Activated CD4-positive, CD25-positive, alpha-beta regulatory T cell treated with anti-CD3 and anti-CD28 coated beads, Interleukin-2, amount 50 U/mL, for 72 hours (primary cell): Measurements from ENCODE around the gene RASAL3.

Experiments used
- DNase-seq: peaks from one replicate; pipeline ENCODE4 v3.0.0; 2021

Gene RASAL3

DNA sequence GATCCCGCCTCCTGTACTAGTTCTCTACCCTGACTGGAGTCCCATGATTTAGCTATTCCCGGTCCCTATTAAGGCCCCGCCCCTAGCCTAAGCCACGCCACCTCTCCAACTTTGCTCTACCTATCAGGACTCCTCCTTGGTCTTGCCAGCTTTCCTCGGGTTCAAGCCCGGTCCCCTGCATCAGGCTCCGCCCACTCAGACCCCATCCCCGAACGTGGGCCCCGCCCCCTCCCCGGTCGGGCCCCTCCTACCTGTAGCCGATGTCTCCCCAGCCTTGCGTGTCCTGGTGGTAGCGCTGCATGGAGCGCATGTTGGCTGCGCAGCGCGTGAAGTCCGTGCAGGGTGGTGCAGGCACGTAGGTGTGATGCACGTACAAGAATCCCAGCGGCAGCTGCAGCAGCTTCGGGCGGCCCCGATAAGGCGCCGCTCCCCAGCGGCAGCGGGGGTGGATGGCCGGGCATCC, 7.3 kb upstream of the RASAL3 start:
- DNase-seq: peak; percentile 18

DNA sequence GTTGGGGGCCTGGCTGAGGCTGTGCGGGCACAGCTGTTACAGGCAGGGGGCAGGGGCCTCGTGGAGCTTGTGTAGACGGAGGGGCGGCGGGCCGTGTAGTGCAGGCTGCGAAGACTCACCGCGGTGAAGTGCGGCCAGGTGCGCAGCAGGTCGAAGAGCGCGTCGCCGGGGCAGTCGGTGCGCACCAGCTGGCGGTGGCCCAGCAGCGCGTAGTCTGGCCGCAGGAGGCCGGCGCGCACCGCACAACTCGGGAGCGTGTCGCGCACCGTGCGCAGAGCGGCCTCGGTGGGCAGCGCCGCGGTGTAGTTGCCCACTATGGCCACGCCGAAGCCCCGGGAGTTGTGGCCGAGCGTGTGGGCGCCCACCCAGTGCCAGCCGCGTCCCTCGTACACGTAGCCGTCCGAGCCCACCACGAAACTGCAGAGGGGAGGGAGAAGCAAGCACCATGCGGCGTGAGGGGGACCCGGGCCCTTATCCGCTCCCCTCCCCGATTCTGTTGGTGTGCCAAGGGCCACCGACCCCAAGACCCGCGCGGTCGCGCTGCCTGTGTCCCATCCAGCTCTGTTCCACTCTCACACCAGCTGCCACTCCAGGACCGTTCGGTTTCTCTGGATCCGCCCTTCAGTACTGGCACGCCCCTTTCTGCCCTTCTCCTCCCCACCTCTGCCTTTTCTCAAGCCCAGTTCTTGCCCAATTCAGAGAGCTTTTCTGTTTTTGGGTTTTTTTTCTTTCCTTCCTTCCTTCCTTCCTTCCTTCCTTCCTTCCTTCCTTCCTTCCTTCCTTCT, 5.4 kb upstream of the RASAL3 start:
- no peak for DNase-seq

DNA sequence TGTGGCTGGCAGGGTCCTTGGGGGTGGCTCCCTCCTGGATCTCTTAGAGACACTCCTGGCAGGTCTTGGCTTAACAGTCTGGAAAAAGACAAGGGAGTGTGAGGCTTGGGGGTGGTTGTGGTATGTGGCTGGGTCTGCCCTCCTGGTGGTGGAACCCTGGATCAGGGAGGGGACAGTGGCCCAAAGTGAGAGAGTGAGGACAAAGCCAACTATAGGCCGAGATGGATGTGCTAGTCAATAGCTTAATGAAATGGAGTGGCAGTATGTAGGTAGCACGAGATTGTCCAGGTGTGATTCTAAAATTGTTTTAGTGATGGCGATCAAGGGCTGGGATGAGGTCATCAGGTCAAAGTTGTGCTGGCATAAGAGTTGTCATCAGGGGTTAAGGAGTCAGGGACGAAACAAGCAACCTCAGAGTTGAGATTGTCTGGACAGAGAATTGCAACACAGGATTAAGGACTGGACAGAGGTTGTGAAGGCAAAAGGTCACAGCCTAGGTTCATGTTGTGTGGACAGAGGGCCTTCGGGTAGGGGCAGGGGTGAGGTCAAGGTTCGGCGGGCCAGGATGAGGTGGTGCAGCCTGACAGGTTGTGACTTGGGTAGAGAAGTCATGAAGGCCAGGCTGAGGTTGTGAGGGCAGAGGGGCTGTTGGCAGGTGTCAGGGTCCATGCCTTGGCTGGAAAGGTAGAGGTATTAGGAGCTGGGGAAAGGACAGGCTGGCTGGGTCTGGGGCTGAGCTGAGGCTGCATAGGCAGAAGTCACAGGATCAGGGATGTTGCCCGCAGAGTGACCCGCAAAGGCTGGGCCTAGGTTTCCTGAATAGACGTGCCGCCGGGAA, 4.5 kb upstream of the RASAL3 start:
- no peak for DNase-seq

DNA sequence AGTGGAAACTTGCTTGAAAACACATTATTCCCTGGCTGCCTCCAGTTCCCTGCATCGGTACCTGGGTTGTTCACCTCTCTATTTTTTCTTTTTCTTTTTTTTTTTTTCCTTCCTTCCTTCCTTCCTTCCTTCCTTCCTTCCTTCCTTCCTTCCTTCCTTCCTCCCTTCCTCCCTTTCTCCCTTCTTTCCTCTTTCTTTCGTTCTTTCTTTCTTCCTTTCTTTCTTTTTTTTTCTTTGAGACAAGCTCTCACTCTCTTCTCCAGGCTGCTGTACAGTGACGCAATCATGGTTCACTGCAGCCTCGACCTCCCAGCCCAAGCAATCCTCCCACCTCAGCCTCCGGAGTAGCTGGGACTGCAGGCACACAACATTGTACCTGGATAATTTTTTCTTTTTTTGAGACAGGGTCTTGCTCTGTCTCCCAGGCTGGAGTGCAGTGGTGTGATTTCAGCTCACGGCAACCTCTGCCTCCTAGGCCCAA, 3.4 kb upstream of the RASAL3 start:
- no peak for DNase-seq

DNA sequence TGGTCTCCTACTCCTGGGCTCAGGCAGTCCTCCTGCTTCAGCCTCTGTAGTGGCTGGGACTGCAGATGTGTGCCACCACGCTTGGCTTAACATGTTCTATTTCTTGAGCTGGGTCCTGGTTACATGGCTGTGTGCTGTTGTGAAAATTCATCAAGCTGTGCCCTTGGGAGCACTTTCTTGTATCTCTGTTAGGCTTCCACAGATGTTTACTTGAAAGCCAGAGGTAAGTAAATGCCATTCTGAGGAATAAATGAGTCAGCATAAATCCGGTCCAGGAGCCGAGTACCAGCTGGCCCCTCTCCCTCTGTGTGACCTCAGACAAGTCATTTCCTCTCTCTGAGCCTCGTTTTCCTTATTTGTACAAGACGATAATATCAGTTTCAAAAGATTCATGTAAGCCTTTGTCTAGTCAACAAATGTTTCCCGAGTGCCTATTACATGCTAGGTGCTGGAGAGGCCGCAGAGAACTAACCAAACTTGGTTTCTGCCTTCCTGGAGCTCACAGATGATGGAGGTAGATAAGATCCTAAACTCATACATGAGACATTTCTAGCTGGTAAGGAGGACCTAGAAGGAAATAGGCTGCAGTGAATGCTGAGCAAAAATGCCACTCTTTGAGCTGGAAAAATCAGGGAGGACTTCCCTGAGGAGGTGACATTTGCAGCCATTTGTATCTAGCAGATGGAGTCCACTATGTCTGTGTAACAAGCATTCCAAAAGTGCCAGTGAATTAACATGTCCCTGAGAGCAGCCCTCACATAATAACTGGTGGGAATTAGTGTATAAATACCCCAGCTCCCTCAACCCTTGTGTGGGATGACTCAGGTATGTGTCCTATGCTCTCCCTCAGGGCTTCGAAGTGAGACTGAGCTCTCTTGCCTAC, 2.7 kb upstream of the RASAL3 start:
- DNase-seq: no peak

DNA sequence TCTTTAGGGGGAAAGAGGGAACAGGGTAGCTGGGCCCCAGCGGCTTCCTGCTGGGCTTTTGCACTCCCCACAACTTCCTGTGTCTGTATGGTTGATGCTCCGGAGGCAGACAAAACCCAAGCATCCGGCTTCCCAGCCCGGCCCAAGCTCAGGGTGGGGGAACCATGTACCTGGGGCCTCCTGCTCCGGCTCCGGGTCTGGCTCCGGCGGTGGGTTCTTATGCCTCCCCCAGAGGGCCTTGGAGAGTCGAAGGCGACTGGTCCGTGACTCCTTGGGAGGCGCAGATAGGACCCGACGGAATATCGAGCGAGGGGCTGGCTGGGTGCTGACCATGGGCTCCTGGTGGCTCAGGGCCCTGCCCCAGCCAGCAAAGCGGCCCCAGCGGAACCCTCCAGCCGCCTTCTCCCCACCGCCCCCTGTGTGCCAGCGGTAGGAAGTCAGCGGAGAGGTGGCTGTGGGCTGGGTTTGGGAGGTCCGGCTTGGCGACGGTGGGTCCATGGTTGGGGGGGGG, 428 bp downstream of the RASAL3 start:
- DNase-seq: peak; percentile 74

DNA sequence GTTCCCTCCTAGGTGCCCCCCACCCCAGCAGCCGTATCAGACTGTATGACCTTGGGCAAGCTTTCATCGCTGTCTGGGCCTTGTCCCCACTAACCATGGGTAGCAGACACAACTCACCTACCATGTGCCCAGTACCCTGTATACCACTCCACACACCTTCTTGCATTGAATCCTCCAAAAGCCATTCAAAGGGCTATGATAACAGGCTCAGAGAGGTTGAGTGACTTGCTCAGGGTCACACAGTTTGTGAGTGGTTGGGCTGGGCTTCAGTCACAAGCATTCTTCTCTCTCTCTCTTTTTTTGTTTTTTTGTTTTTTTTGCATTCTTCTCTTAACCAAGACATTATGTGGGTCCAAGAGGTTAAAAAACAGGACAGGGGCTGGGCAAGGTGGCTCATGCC, 2.6 kb downstream of the RASAL3 start:
- no peak for DNase-seq

DNA sequence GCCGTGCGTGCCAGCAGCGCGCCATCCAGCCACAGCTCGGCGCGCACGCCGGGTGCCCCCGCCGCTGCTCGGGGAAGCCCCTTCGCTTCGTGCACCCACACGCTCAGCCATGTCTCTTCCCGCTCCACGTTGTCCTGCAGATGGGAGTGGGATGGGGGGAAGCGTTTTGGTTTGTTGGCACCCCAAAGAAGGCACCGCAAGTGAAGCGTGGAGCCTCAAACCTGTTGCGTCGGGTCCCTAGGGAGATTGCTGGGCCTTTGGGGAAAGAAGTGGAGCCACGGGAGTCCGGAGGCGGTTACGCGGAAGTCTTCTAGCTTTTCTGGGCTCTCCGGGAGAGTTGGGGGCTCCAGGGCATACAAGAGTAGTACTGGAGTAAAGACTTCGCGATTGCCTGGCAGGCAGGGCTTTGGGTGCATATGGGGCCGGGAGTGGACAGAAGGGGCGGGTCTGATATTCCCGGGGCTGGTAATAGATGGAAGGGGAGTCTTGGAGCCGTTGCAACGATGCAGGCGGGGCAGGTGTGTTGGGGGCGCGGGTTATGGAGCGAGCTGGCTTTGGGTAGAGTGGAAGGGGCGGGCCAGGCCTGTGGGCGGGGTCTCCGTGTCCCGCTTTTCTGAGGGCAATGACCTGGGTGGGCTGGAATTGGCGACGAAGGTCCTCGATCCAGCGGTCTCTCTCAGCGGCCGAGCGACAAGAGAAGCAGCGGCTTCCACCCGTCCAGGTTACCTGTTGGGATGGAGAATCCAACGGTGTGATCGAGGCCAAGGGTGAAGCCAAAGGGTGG, 6.5 kb downstream of the RASAL3 start:
- DNase-seq: no peak

DNA sequence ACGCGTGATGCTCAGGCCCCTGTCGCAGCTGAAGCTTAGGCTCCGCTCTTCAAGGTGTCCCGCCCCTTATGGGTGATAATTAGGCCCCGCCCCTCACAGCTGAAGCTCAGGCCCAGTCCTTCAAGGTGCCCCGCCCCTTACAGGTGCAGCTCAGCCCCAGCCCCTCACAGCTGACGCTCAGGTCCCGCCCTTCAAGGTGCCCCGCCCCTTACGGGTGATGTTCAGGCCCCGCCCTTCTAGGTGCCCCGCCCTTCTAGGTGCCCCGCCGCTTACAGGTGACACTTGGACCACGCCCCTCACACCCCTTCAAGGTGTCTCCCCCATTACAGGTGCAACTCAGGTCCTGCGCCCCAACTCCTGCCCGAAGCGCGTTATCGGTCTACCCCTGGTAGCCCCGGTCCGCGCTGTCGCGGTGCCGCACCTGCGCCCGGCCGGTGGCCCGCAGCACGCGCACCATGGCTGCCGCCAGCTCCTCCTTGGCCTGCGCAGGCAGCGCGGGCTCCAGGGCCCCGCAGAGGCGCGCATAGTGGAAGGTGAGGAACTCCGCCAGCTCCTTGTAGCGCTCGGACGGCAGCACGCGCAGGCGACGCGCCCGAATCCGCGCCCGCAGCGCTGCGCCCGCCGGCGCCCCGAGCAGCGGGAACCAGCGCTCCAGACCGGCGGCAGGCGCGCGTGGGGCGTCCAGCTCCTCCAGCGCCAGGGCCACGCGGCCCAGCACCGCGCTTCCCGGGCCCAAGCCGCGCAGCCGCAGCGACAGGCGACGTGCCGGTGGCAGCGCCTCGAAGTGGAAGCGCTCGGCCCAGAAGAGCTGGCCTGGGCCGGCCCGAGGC, 7.3 kb downstream of the RASAL3 start:
- DNase-seq: no peak

DNA sequence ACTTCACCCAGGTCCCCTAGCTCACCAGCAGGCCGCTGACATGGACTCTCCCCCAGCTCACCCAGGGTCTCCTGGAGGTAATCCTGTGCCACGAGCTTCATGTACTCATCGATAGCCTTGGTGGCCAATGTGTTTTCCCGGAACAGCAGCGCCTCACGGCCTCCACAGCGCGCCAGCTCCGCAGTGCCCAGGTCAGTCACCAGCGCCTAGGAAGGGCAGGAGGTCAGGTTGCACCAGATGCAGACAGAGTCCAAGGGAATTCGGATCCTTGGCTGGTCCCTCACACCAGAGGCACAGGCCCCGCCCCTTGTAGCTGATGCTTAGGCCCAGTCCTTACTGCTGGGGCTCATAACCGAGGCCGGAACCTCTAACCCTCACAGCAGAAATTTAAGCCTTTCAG, 7.9 kb downstream of the RASAL3 start:
- no peak for DNase-seq

DNA sequence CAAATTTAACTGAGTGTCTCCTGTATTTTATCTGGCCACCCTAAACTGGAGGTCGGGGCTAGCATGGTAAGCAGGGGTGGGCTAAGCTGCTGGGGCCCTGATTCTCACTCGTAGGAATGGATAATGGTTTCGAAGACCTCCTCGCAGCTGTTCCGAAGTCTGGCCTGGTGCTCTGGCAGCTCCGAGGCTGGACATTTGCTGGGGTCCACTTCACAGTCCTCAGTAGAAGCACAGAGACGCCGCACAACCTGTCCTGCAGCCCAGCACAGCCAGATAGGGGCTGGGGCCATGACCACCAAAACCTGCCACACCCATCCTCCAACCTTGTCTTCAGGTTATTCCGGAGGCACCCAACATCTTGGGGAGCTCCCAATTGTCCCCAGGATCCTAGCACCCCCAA, 8.3 kb downstream of the RASAL3 start:
- DNase-seq: no peak

DNA sequence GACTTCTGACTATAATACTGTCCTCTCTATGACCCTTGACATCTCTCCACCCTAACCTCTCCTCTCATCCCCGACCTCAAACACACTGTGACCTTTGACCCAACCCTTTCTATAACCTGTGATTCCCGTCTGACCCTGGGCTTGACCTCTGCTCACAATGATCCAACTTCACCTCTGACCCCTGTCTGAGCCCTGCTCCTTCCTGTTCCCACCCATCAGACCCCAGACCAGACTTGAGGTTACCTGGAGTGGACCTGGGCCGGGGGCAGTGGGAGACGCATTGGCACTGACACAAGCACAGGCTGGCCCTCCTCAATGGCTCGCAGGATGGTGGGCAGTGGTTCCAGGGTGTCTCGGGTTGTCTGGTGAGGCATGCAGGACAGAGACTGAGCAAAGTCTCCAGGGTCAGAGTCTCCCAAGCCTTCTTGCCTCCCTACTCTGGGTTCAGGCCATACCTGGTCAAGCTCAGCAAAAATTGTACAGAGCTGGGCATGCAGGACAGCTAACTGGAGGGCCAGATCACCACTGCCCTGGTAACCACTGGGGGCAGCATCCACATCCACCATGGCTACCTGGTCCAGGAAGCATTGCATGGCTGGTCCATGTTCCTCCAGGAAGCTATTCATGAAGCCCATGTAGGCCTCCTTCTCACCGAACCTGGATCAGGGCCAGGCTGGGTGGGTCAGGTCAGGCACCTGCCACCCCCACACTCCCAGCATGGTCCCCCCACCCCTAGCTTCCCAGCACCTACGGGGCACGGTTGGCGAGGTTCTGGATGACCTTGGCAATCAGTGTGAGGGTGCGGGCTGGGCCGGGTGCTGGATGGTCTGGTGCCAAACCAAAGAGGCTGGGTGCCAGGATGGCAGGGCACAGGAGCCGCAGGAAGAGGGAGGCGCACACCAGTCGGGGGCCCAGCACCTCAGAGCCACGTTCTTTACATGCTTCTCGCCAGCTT, 10.2 kb downstream of the RASAL3 start:
- DNase-seq: no peak

DNA sequence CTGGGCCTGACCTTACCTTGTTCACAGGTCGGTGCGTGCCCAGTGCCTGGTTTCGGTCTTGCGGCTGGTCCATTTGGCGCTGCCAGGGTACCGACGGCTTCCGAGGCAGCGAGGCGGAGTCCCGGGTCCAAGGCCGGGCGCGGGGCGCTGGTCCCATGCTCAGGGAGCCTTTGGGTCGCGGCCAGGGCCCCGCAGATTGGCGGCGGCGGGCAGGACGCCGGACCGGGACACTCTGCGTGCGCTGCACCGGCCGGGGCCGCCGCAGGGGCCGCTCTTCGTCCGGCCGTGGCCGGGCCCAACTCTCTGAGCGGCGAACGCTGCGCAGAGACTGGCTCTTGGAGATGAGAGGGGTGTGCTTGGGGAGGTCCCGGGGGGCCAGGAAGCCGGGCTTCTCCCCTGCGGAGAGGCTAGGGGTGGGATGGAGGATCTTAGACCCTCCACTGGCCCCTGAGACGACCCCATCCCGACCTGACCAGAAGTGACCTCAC, 11.2 kb downstream of the RASAL3 start:
- no peak for DNase-seq

DNA sequence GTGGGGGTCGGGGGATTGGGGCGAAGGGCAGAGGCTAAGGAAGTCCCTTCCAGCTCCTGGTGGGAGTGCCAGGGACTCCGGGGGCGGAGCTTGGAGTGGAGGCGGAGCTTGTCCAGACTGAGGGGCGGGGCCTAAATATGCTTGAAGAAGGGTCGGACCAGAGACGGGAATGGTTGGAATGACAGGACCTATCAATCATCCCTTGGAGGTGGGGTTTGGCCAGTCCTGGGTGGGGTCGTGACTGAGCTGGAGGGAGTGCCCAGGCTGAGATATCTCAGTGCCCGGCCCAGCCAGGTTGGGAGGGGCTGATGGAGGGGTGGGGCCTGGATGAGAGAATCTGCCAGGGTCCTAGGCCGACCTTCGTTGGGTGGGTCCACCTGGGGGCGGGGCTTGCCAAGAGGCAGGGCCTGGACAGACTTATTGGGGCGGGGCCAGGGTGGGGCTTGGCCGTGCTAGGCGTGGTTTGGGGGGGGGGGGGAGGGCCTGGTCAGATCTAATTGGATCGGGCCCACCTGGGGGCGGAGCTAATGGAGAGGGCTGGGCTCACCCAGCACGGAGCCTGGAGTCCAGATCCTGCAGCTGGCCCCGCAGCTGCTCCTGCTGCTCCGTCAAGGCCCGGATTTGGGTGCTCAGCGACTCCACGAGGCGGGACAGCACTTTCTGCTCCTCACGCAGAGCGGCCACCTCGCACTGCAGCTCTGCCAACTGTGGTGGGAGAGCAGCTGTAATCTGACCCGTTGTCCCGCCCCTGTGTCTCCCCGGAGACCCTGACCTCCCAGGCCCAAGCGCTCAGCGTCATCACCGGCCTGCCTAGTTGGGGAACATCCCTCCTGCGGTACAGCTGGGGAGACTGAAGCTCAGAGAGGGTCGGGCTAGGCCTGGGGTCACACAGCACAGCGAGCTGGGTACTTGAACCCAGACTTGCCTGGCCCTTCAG, 12.0 kb downstream of the RASAL3 start:
- DNase-seq: no peak

DNA sequence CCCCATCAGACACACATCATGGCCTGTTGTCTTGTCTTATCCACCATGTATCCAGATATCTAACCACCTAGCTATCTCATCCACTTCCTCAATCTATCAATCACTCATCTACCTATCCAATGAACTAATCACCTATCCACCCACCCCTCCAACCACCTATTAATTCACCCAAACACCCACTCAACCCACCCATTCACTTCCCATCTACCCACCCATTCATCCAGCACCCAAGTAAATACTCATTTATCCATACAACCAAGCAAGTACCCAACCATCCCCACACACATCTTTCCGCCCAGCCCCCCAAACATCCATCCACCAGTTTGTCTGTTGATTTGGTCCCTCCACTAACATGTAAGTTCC, 13.8 kb downstream of the RASAL3 start:
- no peak for DNase-seq

DNA sequence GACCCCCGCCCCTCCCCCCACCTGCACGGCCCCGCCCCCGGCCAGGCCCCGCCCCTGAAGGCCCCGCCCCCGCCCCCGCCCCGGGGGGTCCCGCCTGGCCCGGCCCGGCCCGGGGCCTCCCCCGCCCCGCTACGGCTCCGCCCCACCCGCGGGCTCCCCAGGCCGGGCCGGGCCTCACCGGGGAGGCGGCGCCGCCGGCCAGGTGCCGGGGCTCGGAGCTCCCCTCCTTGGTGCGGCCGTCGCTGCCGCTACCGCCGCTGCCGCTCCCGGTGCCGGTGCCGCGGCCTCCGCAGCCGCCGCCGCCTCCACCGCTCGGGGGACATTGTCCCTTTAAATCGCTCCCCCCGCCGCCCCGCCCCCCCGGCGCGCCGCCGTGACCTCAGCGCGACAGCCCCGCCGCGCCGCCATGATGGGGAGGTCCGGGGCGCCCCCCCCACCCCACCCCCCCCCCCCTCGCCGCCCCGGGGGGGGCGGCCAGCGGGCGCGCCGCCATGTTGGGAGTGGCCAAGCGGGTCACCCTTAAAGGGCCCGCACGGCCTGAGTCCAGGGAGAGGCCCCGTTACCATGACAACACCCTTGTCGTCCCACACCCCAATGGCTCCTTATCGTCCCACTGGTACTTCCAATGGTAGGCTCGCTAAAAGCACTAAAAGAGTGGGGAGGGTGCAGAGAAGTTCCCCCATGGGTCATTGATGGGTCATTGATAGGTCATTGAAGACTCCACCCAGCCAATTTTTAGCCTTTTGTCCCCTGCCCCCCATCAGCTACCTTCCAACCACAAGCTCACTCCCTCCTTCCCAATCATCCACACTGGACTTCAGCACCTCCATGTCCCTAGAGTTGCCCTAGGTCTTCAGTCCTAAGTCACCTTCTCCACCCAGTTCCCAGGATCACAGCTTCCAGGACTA, 14.5 kb downstream of the RASAL3 start, which contains the start of gene WIZ:
Gene WIZ (minus strand): TSS at position 337 of the 908 bp plus-strand sequence. CDS start 1,649 bp downstream, outside the sequence.
- peak; percentile 80 for DNase-seq
